Ovary (tissue), 9 donors: Measurements from ENCODE around the gene MME. TPM values are rescaled to one million over a fixed set of nuclear protein-coding genes. Genes with fewer than 3 reads are reported as not detected.

Source experiments
- DNase-seq, 5 donors: peaks; one replicate each; pipeline ENCODE4 v3.0.0-alpha.2; 2019 to 2020
- H3K27ac ChIP-seq, 2 donors: fragments of 200-600 bp; one replicate each; pipeline versions ENCODE4 v1.5.1 to v1.8.0; 2019 to 2022
- H3K27me3 ChIP-seq: fragments of 200-600 bp; one replicate; pipeline ENCODE4 v1.8.0; 2022
- H3K36me3 ChIP-seq: fragments of 200-600 bp; sonication (generic); one replicate; pipeline ENCODE4 v1.5.1; 2019
- H3K4me1 ChIP-seq: one replicate; pipeline ENCODE4 v1.8.1; 2013; ENCODE audit warnings: mild to moderate bottlenecking, moderate library complexity; ENCODE audit not compliant: insufficient read depth
- H3K4me3 ChIP-seq: fragments of 200-600 bp; sonication (generic); one replicate; pipeline ENCODE4 v1.5.1; 2017
- H3K9me3 ChIP-seq, 2 donors: fragments of 200-600 bp in 1 of 2; sonication (generic) in 1 of 2; one replicate each; pipeline versions ENCODE4 v1.5.1 to v1.8.1; 2013 to 2019; ENCODE audit warnings: mild to moderate bottlenecking in 1 of 2, moderate library complexity in 1 of 2
- CTCF ChIP-seq, 3 donors: fragments of 450-650 bp in 2 of 3; fragments of 200-600 bp in 1 of 3; IDR thresholded peaks; one replicate each; pipeline versions ENCODE4 v1.5.1 to v1.8.0; 2016 to 2022; ENCODE audit warnings: antibody characterized with exemption in 3 of 3, mild to moderate bottlenecking in 1 of 3
- EP300 ChIP-seq: sonication (generic); formaldehyde crosslinking; IDR thresholded peaks from one replicate; pipeline ENCODE4 v1.6.1; 2017; ENCODE audit warnings: antibody characterized with exemption
- POLR2A ChIP-seq: fragments of 450-650 bp; IDR thresholded peaks from one replicate; pipeline ENCODE4 v1.6.1; 2017; ENCODE audit warnings: antibody characterized with exemption, mild to moderate bottlenecking, moderate library complexity
- WGBS, 3 donors: extraction: QIAGEN DNeasy Blood & Tissue Kit in 1 of 3; methylation state at CpG; one replicate each; pipeline versions ENCODE4 v1.1.5 to v1.1.7; 2013 to 2017; 5-methylcytosine and 5-hydroxymethylcytosine counted together
- intact Hi-C, 4 donors: fragments of 100-400 bp; cut with DNase I; formaldehyde crosslinking; loops; one replicate each; pipeline versions ENCODE4 v1.11.0 to v1.15.1; 2022 to 2023
- polyA plus RNA-seq, 2 donors: library from polyadenylated mRNA; stranded (reverse); fragments of 200-250 nt in 1 of 2; fragments of 350-450 nt in 1 of 2; fragmentation: Illumina TruSeq in 1 of 2; extraction: RNeasy Lipid Tissue Mini Kit (QIAGEN cat#74804) in 1 of 2; gene quantifications; one replicate each; pipeline ENCODE4 v1.2.3, GENCODE V29; 2013 to 2014
- total RNA-seq, 7 donors: library from RNA; depleted of rRNA in 2 of 7; stranded (reverse); fragments of >200 nt in 2 of 7; fragmentation: NEBNext Ultra II Directional in 3 of 7; extraction: Animal tissue kit (Norgen Biotek cat#: 25700) in 3 of 7; gene quantifications; one replicate each; pipeline versions ENCODE4 v1.1.0 to v1.2.4, GENCODE V29; 2016 to 2023
- donor health status: DM: no; HTN: no; CAD: no; lungs with moderate emphysema.
- donor health status: DM: no; HTN: no; CAD: no.
- donor health status: Bipolar disorder and iron deficiency.
- donor health status: DM: yes; HTN: yes; CAD: no.
- donor health status: DM: no; HTN: no; CAD: no.
- donor health status: DM: yes; HTN: yes; CAD: no.

MME gene
- total and polyA plus RNA-seq, 9 donors, result 0.56 to 3.1 (median 1.5) TPM

DNA sequence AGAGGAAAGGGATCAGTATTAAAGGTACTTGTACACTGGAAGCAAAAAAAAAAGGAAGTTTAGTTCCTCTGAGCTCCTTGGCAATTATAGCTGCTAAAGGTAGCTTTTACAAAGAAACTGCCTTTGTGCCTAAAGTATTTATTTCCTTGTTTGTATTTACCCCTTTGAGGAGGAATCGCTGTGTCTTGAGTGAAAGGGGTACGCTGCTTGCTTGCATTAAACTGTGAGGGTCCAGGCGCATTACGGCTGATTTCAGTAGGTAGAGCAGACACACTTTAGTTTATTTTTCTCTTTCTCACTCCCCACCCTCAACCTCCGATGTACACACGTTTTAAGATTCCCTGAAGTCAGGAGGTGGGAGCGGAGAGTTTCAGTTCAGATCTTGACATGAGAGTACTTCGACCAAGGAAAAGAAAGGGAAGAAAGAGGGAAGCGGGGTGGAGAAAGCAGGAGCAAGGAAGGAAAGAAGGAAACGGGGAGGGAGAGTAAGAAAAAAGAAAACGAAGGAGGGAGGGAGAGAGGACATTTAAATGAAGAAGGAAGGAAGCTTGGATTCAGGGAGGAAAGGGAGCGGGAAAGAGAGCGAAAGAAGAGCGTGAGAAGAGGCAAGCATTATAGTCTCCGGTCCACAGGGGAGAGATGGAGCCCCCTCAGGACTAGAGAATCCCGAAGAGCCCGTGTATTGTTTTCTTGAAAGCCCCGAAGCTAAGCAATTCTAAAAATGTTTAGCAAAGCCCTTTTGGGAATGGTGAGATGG, 1.2 kb upstream of the MME start:
- no peak overlapping the region for H3K27ac ChIP-seq
- H3K27me3 ChIP-seq, result no peaks in the 10 kb centered on the region
- no peak for DNase-seq
- no peaks in the 10 kb centered on the region for H3K36me3 ChIP-seq
- H3K4me3 ChIP-seq, result peak overlapping the region; percentile 33
- intact Hi-C loops, result no loop called here
- WGBS, 3 donors, result 3 to 5% (median 4%) methylated on average over 18 of the region's 18 CpGs
- no peaks in the 10 kb centered on the region for H3K9me3 ChIP-seq
- H3K4me1 ChIP-seq, result peaks cover 1% of the 10 kb centered on the region
- TF ChIP-seq POLR2A (no peak), EP300 (no peak), CTCF (IDR thresholded peaks at IDR 0.05) (no peak)

- DNase-seq, result no peak
- H3K4me1 ChIP-seq, result peaks cover 1% of the 10 kb centered on the region
- intact Hi-C loops, result no loop called here
- H3K4me3 ChIP-seq, result peak overlapping the region; percentile 33
- no peaks in the 10 kb centered on the region for H3K27me3 ChIP-seq
- H3K36me3 ChIP-seq, result no peaks in the 10 kb centered on the region
- 0 to 1% (median 1%) methylated on average over 11 to 21 of the region's 21 CpGs for WGBS, 3 donors
- H3K9me3 ChIP-seq, result no peaks in the 10 kb centered on the region
- TF ChIP-seq CTCF (IDR thresholded peaks at IDR 0.05) (no peak), EP300 (no peak), POLR2A (no peak)
- H3K27ac ChIP-seq, result no peak overlapping the region
Observed at GRCh38 chr3:155079468-155079745, 712 bp upstream of the MME start.

- WGBS, 3 donors, result 10 to 16% (median 16%) methylated on average over 8 of the region's 8 CpGs
- Histone ChIP-seq H3K27me3 (no peaks in the 10 kb centered on the region), H3K9me3 (no peaks in the 10 kb centered on the region), H3K27ac (no peak overlapping the region), H3K36me3 (no peaks in the 10 kb centered on the region), H3K4me1 (peaks cover 1% of the 10 kb centered on the region), H3K4me3 (no peak overlapping the region)
- intact Hi-C loops, result no loop called here
- TF ChIP-seq CTCF (IDR thresholded peaks at IDR 0.05) (no peak), POLR2A (no peak), EP300 (no peak)
- DNase-seq, result no peak
Observed at GRCh38 chr3:155080692-155081091, 573 bp downstream of the MME start.

DNA sequence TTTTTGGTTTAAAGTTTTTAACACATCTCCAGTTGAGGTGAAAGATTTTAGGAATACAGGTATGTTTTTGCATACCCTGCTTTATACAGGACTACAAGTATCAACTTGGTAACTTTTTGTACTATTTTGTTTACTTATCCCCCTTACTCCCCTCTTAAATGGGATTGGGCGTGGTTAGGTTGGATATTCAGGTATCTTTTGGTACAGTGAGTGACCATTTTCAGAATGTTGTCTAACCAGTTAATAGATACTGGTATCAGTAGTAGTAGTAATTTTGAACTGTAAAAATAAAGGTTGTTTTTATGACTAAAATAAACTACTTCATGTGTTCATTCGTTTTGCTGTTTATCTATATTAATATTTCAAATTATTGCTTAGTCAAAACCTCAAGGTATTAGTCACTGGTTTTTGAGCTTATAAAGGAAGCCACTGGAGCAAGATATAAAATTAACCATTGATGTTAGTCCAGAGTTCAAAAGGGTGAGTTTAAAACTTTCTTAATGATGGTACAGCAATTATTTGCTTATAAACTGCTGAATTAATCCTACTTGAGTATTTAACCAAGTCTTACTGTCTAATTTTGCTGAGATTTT, 3.3 kb downstream of the MME start:
- DNase-seq, result no peak
- Histone ChIP-seq H3K27me3 (no peaks in the 10 kb centered on the region), H3K4me1 (peaks cover 1% of the 10 kb centered on the region), H3K4me3 (no peak overlapping the region), H3K36me3 (no peaks in the 10 kb centered on the region), H3K9me3 (no peaks in the 10 kb centered on the region), H3K27ac (no peak overlapping the region)
- 48 to 63% (median 48%) methylated on average over 2 of the region's 2 CpGs for WGBS, 3 donors
- intact Hi-C loops, result no loop called here
- TF ChIP-seq CTCF (IDR thresholded peaks at IDR 0.05) (no peak), EP300 (no peak), POLR2A (no peak)
